Stimulated activated CD8-positive, alpha-beta memory T cell treated with anti-CD3 and anti-CD28 coated beads, Interleukin-4, amount 100 ng/mL, for 24 hours (primary cell): ENCODE measurements around the gene SELE.

Experiments used
- DNase-seq: peaks from one replicate; pipeline ENCODE4 v3.0.0-alpha.2; 2020; ENCODE audit warnings: low read depth

Gene SELE, protein sequence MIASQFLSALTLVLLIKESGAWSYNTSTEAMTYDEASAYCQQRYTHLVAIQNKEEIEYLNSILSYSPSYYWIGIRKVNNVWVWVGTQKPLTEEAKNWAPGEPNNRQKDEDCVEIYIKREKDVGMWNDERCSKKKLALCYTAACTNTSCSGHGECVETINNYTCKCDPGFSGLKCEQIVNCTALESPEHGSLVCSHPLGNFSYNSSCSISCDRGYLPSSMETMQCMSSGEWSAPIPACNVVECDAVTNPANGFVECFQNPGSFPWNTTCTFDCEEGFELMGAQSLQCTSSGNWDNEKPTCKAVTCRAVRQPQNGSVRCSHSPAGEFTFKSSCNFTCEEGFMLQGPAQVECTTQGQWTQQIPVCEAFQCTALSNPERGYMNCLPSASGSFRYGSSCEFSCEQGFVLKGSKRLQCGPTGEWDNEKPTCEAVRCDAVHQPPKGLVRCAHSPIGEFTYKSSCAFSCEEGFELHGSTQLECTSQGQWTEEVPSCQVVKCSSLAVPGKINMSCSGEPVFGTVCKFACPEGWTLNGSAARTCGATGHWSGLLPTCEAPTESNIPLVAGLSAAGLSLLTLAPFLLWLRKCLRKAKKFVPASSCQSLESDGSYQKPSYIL

DNA sequence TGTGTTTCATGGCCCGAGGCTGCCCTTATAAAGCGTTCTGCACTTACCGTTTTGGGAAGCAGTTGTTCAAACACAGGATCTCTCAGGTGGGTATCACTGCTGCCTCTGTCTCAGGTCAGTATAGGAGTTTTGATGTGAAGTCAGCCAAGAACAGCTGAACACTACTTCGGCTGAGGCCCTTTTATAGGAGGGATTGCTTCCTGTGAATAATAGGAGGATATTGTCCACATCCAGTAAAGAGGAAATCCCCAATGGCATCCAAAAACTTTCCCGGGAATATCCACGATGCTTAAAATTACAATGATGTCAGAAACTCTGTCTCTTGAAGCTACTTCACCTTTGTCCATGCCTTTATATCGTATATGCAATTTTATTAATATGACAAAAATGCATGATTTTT is at the start of gene SELE:
SELE (minus strand) TSS at position 156 of the 400 bp plus-strand sequence. CDS start 467 bp downstream, outside the sequence.
- no peak for DNase-seq

- no peak for DNase-seq
Observed at GRCh38 chr1:169782596-169782995, 48.7 kb upstream of the SELE start.

DNA sequence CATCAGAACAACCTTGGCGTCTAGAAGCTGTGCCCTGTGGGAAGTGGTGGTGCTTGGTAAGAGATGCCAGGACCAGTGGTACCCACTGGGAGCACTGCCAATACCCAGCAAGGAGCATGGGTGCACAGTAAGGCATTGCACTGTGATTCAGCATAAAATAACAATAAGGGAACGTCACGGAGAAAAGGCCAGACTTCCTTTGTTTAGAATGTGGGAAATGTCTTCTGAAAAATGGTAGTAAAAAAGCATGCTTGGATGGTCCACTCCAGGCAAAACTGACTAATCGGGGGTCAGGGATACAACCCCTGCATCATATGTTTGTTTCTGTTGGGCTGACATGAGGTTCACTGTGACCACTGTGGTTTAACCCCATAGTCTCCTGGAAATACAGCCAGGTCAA is 46.1 kb upstream of the SELE start:
- no peak for DNase-seq

DNA sequence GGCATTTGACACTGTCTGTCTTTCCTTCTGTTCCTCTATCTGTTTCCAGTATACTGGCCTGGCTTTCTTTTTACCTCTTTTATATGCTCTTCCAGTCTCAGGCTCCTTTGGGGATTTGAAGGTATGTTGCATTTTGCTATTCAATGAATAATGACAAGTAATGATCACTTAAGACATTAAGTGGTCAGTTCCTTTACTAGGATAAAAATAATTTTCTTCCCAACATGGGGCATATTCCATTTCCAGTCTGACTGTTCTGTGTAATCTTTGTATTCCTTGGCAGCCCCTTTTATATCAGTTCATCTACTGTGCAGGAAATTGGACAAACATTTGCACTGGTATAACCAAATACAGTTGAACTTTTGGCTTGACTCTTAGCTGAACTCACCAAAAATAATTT is 45.3 kb upstream of the SELE start:
- DNase-seq, result no peak

DNA sequence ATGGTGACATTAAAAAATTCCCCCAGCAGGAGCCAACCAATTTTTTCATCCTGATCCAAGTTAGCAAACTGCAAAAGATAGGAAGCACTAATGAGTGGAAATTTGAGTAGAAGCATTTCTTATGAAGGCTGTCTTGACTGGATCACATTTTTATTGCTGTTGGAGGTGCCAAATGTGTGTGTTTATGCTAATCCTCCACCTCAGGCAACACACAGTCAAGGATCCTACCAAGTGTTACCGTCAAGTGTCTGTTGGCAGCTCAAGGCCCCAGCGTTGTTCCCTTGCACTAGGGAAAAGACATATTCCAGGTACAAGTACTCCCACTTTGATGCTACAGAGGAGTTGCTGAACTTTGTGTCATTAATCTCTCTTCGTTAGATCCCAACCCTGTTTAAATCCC is 42.6 kb upstream of the SELE start:
- DNase-seq, result no peak

GRCh38 chr1:169768161-169768560 is 34.3 kb upstream of the SELE start:
- DNase-seq, result no peak

GRCh38 chr1:169765580-169766331 is 31.9 kb upstream of the SELE start:
- DNase-seq, result no peak

- DNase-seq, result no peak
Observed at GRCh38 chr1:169764919-169765318, 31.0 kb upstream of the SELE start.

DNA sequence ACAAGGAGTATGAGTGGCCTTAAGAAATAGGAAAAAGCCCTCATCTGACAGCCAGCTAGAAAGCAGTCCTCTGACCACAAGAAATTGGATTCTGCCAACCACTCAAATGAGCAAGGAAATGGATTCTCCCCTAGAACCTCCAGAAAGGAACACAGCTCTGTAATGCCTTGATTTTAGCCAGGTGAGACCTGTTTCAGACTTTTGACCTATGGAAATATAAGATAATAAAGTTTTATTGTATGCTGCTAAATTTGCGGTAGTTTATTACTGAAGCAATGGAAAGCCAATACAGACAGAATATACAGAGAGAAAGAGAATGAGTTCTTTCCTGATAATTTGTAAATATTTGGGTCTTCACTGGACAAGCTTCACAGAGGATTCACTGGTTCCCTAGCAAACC is 28.8 kb upstream of the SELE start:
- DNase-seq, result no peak

GRCh38 chr1:169759038-169759437 is 25.2 kb upstream of the SELE start:
- no peak for DNase-seq

GRCh38 chr1:169753549-169753948 is 19.7 kb upstream of the SELE start:
- no peak for DNase-seq

- DNase-seq, result no peak
Observed at GRCh38 chr1:169750041-169750440, 16.2 kb upstream of the SELE start.

DNA sequence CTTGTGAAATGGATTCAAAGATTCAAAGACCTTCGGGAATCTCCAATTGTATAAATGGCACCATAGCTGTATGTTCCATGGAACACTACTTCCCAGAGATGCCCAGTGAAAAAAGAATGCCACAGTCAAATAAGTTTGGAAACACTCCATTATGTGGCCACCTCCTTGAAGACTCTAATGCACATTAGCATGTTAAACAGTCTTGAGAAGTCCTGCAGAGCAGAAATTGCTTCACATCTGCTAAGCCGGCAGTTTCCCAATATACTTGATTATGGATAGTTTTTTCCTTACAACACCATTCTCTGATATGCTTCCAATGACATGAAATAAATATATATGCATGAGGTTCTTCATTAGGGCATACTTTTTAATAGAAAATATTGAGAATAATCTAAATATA is 12.7 kb upstream of the SELE start:
- DNase-seq, result no peak

GRCh38 chr1:169745015-169745861 is 11.4 kb upstream of the SELE start:
- DNase-seq, result no peak

DNA sequence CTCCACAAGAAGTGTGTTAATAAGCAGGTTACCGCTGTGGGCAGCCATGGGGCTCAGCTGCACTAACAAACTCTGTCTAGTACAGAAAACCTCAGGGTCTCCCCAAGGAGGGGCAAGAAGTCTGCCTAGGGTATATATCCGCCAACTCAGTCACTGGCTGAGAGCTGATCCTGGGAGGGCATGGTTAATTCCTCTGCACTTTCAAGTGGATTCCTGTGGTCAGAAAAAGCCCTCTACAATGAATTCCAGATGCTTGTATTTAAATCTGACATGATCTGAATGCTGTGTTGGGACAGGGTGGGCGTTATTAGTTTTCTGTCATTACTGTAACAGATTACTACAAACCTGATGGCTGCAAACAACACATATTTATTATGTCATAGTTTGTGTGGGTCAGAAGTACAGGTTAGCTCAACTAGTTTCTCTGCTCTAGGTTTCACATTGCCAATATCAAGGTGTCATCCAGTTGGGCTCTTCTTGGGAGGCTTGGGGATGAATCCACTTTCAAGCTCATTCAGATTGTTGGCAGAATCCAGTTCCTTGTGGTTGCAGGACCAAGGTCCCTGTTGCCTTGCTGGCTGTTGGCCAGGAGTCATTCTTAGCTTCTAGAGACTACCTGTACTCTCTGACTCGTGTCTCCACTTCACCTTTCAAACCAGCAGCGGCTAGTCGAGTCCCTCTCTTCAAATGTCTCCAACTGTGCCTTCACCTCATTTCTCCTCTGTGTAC is 8.0 kb upstream of the SELE start:
- DNase-seq, result no peak

GRCh38 chr1:169739980-169740379 is 6.1 kb upstream of the SELE start:
- DNase-seq, result no peak

GRCh38 chr1:169731446-169731845 is 2.4 kb downstream of the SELE start:
- DNase-seq, result no peak

DNA sequence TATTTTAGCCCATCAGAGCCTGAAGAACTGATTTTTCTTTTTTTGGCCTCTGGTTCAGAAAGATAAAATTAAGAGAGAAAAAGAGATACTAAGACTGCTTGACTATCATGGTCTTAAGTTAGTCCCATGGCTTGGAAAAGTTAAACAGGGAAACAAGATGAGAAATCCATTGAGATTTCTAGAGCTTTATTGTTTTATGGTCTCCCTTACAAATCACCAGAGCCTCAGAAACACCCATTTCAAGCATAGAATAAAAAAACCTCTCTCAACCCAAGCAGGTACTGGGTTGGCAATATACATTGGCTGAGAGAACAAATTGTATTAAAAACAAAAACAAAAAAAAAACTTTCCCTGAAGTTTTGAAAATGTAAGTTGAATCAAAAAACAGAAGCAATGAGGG is 3.9 kb downstream of the SELE start:
- no peak for DNase-seq

DNA sequence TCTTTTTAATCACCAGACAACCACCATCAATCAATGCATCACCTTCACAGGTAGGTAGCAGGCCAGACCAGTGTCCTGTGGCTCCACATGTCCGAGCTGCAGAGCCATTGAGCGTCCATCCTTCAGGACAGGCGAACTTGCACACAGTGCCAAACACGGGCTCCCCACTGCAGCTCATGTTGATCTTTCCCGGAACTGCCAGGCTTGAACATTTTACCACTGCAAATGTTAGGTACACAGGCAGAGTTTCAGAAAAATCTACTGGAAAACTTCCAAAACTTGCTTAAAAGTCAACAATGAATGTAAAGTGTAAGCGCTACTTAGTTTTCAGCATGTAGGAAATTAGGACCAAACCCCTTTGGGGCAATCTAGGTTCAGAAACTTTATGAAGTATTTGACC is 6.6 kb downstream of the SELE start:
- no peak for DNase-seq

GRCh38 chr1:169726851-169727250 is 7.0 kb downstream of the SELE start:
- DNase-seq, result no peak

GRCh38 chr1:169725930-169726329 is 7.9 kb downstream of the SELE start:
- DNase-seq, result no peak
